Measurements from ENCODE around the gene AGO4. TPM values are rescaled to one million over a fixed set of nuclear protein-coding genes. Genes with fewer than 3 reads are reported as not detected.

The AGO4 gene
- total RNA-seq, 1 experiment from 2014 or later: 8.1 TPM

DNA sequence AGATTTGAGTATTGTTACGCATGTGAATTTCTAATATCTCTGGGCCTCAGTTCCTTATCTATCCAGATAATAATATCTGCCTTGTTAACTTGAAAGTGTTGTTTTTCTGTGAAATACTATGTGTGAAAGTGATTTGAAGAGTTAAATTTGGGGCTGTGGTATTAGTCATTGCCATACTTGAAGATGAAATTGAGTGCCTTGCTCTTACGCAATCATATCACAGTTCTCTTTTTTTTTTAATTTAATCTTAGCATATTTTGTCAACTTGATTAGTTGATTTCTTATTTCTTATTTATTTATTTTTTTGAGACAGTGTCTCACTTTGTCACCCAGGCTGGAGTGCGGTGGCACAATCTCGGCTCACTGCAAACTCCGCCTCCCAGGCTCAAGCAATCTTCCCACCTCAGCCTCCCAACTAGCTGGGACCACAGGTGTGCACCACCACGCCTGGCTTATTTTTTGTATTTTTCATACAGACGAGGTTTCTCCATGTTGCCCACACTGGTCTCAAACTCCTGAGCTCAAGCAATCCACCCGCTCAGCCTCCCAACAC lies 31.0 kb downstream of the AGO4 start:
- no peak overlapping the region for H3K4me3 Mint-ChIP-seq (ENCODE audit: unreplicated experiment)
- H3K27ac Mint-ChIP-seq (ENCODE audit: unreplicated experiment): no peak overlapping the region
- TF ChIP-seq, protein P1, sequence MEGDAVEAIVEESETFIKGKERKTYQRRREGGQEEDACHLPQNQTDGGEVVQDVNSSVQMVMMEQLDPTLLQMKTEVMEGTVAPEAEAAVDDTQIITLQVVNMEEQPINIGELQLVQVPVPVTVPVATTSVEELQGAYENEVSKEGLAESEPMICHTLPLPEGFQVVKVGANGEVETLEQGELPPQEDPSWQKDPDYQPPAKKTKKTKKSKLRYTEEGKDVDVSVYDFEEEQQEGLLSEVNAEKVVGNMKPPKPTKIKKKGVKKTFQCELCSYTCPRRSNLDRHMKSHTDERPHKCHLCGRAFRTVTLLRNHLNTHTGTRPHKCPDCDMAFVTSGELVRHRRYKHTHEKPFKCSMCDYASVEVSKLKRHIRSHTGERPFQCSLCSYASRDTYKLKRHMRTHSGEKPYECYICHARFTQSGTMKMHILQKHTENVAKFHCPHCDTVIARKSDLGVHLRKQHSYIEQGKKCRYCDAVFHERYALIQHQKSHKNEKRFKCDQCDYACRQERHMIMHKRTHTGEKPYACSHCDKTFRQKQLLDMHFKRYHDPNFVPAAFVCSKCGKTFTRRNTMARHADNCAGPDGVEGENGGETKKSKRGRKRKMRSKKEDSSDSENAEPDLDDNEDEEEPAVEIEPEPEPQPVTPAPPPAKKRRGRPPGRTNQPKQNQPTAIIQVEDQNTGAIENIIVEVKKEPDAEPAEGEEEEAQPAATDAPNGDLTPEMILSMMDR (IDR thresholded peaks at IDR 0.05; ENCODE audit: insufficient read depth in 1 of 2, low read depth in 1 of 2, low read length in 1 of 2, severe bottlenecking in 1 of 2, unreplicated experiment in 1 of 2): no peak
- H3K4me1 Mint-ChIP-seq (ENCODE audit: low read depth, unreplicated experiment): no peaks in the 10 kb centered on the region
- H3K4me3 ChIP-seq (ENCODE audit: low read depth, low read length): no peak overlapping the region
- H3K27me3 ChIP-seq (replicated peaks; ENCODE audit: control insufficient read depth, insufficient read depth, low read length): no peaks in the 10 kb centered on the region
- CTCF ChIA-PET: no interaction called here
- peaks cover 5% of the 10 kb centered on the region for H3K36me3 Mint-ChIP-seq (ENCODE audit: insufficient read depth, unreplicated experiment)
- H3K36me3 ChIP-seq (ENCODE audit: control insufficient read depth, insufficient read depth, low read length): no peaks in the 10 kb centered on the region
- intact Hi-C loops (cut with micrococcal nuclease; ENCODE audit: unreplicated experiment): no loop called here
- no peaks in the 10 kb centered on the region for H3K4me1 ChIP-seq
- no peaks in the 10 kb centered on the region for H3K9me3 Mint-ChIP-seq (ENCODE audit: unreplicated experiment)
- H3K9me3 ChIP-seq: no peaks in the 10 kb centered on the region
- H3K27me3 Mint-ChIP-seq (ENCODE audit: insufficient read depth, unreplicated experiment): no peaks in the 10 kb centered on the region
- no TSS peak for BruUV-seq (replicated peaks)
- no peak for DNase-seq
- POLR2A ChIA-PET: no interaction called here

DNA sequence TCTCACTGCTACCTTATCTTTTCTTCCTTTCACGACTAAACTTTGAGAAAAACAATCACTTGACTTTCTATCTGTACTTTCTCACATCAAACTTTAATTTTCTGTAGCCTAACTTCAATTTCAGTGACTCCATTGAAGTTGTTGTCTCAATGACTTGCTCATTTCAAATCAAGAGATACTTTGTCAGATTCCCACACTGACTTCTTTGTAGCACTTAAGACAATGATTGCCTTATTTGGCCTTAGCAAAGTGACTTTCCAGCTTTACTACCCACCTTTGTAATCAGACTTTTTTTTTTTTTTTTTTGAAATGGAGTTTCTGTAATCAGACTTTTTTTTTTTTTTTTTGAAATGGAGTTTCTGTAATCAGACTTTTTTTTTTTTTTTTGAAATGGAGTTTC lies 37.0 kb downstream of the AGO4 start:
- no peak for DNase-seq
- Histone ChIP-seq H3K36me3 (ENCODE audit: control insufficient read depth, insufficient read depth, low read length) (no peaks in the 10 kb centered on the region), H3K4me3 (ENCODE audit: low read depth, low read length) (no peak overlapping the region), H3K9me3 (no peaks in the 10 kb centered on the region), H3K4me1 (no peaks in the 10 kb centered on the region), H3K27me3 (replicated peaks; ENCODE audit: control insufficient read depth, insufficient read depth, low read length) (no peaks in the 10 kb centered on the region)
- BruUV-seq (replicated peaks): no TSS peak
- ChIA-PET CTCF (no interaction called here), POLR2A (no interaction called here)
- TF ChIP-seq, protein P1 (IDR thresholded peaks at IDR 0.05; ENCODE audit: insufficient read depth in 1 of 2, low read depth in 1 of 2, low read length in 1 of 2, severe bottlenecking in 1 of 2, unreplicated experiment in 1 of 2): no peak
- Mint-ChIP-seq H3K4me3 (ENCODE audit: unreplicated experiment) (no peak overlapping the region), H3K4me1 (ENCODE audit: low read depth, unreplicated experiment) (no peaks in the 10 kb centered on the region), H3K27ac (ENCODE audit: unreplicated experiment) (no peak overlapping the region), H3K9me3 (ENCODE audit: unreplicated experiment) (no peaks in the 10 kb centered on the region), H3K27me3 (ENCODE audit: insufficient read depth, unreplicated experiment) (no peaks in the 10 kb centered on the region), H3K36me3 (ENCODE audit: insufficient read depth, unreplicated experiment) (peaks cover 12% of the 10 kb centered on the region)
- intact Hi-C loops (cut with micrococcal nuclease; ENCODE audit: unreplicated experiment): no loop called here

DNA sequence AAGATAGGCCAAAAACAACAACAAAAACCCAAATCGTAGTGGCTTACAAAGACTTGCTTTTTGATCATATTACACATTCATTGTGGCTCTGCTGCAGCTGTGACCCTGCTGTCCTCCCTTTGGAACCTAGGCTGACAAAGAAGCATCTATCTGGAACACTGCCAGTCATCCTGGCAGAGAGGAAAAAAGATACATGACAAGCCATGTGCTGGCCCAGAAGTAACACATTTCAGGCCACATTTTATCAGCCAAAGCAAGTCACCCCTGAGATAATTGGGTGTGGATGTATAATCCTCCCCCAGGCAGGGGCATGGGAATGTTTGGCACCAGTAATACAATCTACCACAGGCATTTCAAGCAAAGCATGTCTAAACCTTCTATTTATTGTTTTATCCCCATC lies 38.0 kb downstream of the AGO4 start:
- Histone ChIP-seq H3K36me3 (ENCODE audit: control insufficient read depth, insufficient read depth, low read length) (no peaks in the 10 kb centered on the region), H3K4me1 (no peaks in the 10 kb centered on the region), H3K9me3 (no peaks in the 10 kb centered on the region), H3K27me3 (replicated peaks; ENCODE audit: control insufficient read depth, insufficient read depth, low read length) (no peaks in the 10 kb centered on the region), H3K4me3 (ENCODE audit: low read depth, low read length) (no peak overlapping the region)
- peaks cover 12% of the 10 kb centered on the region for H3K36me3 Mint-ChIP-seq (ENCODE audit: insufficient read depth, unreplicated experiment)
- POLR2A ChIA-PET: no interaction called here
- no peaks in the 10 kb centered on the region for H3K4me1 Mint-ChIP-seq (ENCODE audit: low read depth, unreplicated experiment)
- H3K27ac Mint-ChIP-seq (ENCODE audit: unreplicated experiment): no peak overlapping the region
- H3K9me3 Mint-ChIP-seq (ENCODE audit: unreplicated experiment): no peaks in the 10 kb centered on the region
- BruUV-seq (replicated peaks): no TSS peak
- intact Hi-C loops (cut with micrococcal nuclease; ENCODE audit: unreplicated experiment): no loop called here
- CTCF ChIA-PET: no interaction called here
- TF ChIP-seq, protein P1 (IDR thresholded peaks at IDR 0.05; ENCODE audit: insufficient read depth in 1 of 2, low read depth in 1 of 2, low read length in 1 of 2, severe bottlenecking in 1 of 2, unreplicated experiment in 1 of 2): no peak
- no peak overlapping the region for H3K4me3 Mint-ChIP-seq (ENCODE audit: unreplicated experiment)
- no peaks in the 10 kb centered on the region for H3K27me3 Mint-ChIP-seq (ENCODE audit: insufficient read depth, unreplicated experiment)
- no peak for DNase-seq
